Neuronal stem cell (in vitro differentiated cells): ENCODE results near the gene RGS16.

Experiments used
- DNase-seq: peaks from one replicate; pipeline ENCODE4 v3.0.0-alpha.2; 2013; ENCODE audit warnings: low spot score
- H2AFZ ChIP-seq: one replicate; pipeline ENCODE4 v1.6.1; 2013; ENCODE audit warnings: mild to moderate bottlenecking, low read length, inconsistent platforms
- H2AK5ac ChIP-seq: 2 replicates; pipeline ENCODE4 v1.6.1; 2013; ENCODE audit warnings: low read depth, mild to moderate bottlenecking, inconsistent platforms, low read length, moderate library complexity, mixed read lengths
- H2BK120ac ChIP-seq: 2 replicates; pipeline ENCODE4 v1.6.1; 2013; ENCODE audit warnings: low read depth, mild to moderate bottlenecking, inconsistent platforms, low read length, moderate library complexity, mixed read lengths
- H2BK12ac ChIP-seq: one replicate; pipeline ENCODE4 v1.6.1; 2013; ENCODE audit warnings: low read length, inconsistent platforms
- H2BK15ac ChIP-seq: 2 replicates; pipeline ENCODE4 v1.6.1; 2013; ENCODE audit warnings: mild to moderate bottlenecking, low read length, inconsistent platforms, mixed read lengths
- H2BK5ac ChIP-seq: one replicate; pipeline ENCODE4 v1.6.1; 2013; ENCODE audit warnings: inconsistent platforms, mild to moderate bottlenecking, low read length, moderate library complexity
- H3K14ac ChIP-seq: one replicate; pipeline ENCODE4 v1.6.1; 2013; ENCODE audit warnings: low read length, inconsistent platforms
- H3K18ac ChIP-seq: 2 replicates; pipeline ENCODE4 v1.6.1; 2013; ENCODE audit warnings: low read length, inconsistent platforms
- H3K23ac ChIP-seq: 2 replicates; pipeline ENCODE4 v1.6.1; 2013; ENCODE audit warnings: low read depth, mild to moderate bottlenecking, mixed read lengths, low read length, inconsistent platforms; ENCODE audit not compliant: poor library complexity
- H3K27ac ChIP-seq: replicated peaks from 3 replicates; pipeline ENCODE4 v1.5.1; 2013; ENCODE audit warnings: low read length, inconsistent platforms
- H3K27me3 ChIP-seq, 3 experiments: 2 replicates each; pipeline ENCODE4 v1.6.1; 2013; ENCODE audit warnings: low read length in 3 of 3, mild to moderate bottlenecking in 2 of 3, inconsistent platforms in 1 of 3, low read depth in 1 of 3, mixed read lengths in 1 of 3, moderate library complexity in 1 of 3; ENCODE audit not compliant: control insufficient read depth in 3 of 3, insufficient read depth in 3 of 3
- H3K36me3 ChIP-seq, 2 donors: replicated peaks in 1 of 2; 2 replicates each; pipeline ENCODE4 v1.6.1; 2013; ENCODE audit warnings: low read length in 2 of 2; ENCODE audit not compliant: control insufficient read depth in 2 of 2, insufficient read depth in 2 of 2
- H3K4ac ChIP-seq: 2 replicates; pipeline ENCODE4 v1.6.1; 2013; ENCODE audit warnings: inconsistent platforms, mild to moderate bottlenecking, low read length, moderate library complexity
- H3K4me1 ChIP-seq, 2 donors: 1 replicate in 1 of 2; 2 replicates in 1 of 2; pipeline ENCODE4 v1.6.1; 2013; ENCODE audit warnings: low read length in 2 of 2, low read depth in 1 of 2; ENCODE audit not compliant: control insufficient read depth in 2 of 2, insufficient read depth in 1 of 2
- H3K4me2 ChIP-seq: one replicate; pipeline ENCODE4 v1.6.1; 2013; ENCODE audit warnings: mild to moderate bottlenecking, low read length, inconsistent platforms; ENCODE audit not compliant: insufficient read depth, poor library complexity, severe bottlenecking
- H3K4me3 ChIP-seq, 2 donors: 2 replicates each; pipeline ENCODE4 v1.5.1; 2013; ENCODE audit warnings: low read length in 2 of 2, mild to moderate bottlenecking in 2 of 2, inconsistent platforms in 1 of 2, moderate library complexity in 1 of 2
- H3K79me1 ChIP-seq: one replicate; pipeline ENCODE4 v1.6.1; 2013; ENCODE audit warnings: low read depth, mild to moderate bottlenecking, inconsistent platforms, low read length, moderate library complexity
- H3K9ac ChIP-seq: one replicate; pipeline ENCODE4 v1.6.1; 2013; ENCODE audit warnings: mild to moderate bottlenecking, low read depth, low read length, inconsistent platforms; ENCODE audit not compliant: poor library complexity
- H3K9me3 ChIP-seq, 2 donors: replicated peaks in 1 of 2; 2 replicates each; pipeline versions ENCODE3 to v1.6.1; 2013; ENCODE audit warnings: low read length in 2 of 2, mild to moderate bottlenecking in 2 of 2, inconsistent platforms in 1 of 2, low read depth in 1 of 2, mixed read lengths in 1 of 2, moderate library complexity in 1 of 2; ENCODE audit not compliant: control insufficient read depth in 2 of 2, insufficient read depth in 1 of 2
- H4K8ac ChIP-seq: one replicate; pipeline ENCODE4 v1.6.1; 2013; ENCODE audit warnings: low read depth, mild to moderate bottlenecking, inconsistent platforms, low read length, moderate library complexity
- H4K91ac ChIP-seq: one replicate; pipeline ENCODE4 v1.6.1; 2013; ENCODE audit warnings: low read length, low read depth, mild to moderate bottlenecking, inconsistent platforms; ENCODE audit not compliant: poor library complexity
- WGBS, 2 donors: extraction: QIAGEN DNeasy Blood & Tissue Kit; methylation state at CpG; one replicate each; pipeline ENCODE4 v1.1.7; 2013; ENCODE audit warnings: missing lambda C conversion rate in 2 of 2, mixed read lengths in 1 of 2; ENCODE audit not compliant: insufficient read length in 2 of 2, insufficient replicate concordance in 1 of 2; ENCODE audit errors: extremely low coverage in 2 of 2; 5-methylcytosine and 5-hydroxymethylcytosine counted together

The RGS16 gene

GRCh38 chr1:182637769-182638168 lies 33.6 kb upstream of the RGS16 start:
- H3K79me1 ChIP-seq: no peaks in the 10 kb centered on the region
- H3K4me1 ChIP-seq: peaks cover 13 to 15% of the 10 kb centered on the region in 2 donors
- no peak for DNase-seq
- no peak overlapping the region for H2BK15ac ChIP-seq
- no peak overlapping the region for H3K4ac ChIP-seq
- no peak overlapping the region for H2BK5ac ChIP-seq
- H2AK5ac ChIP-seq: no peak overlapping the region
- H3K18ac ChIP-seq: no peak overlapping the region
- H3K4me3 ChIP-seq: no peak overlapping the region
- no peaks in the 10 kb centered on the region for H3K36me3 ChIP-seq
- no peak overlapping the region for H2AFZ ChIP-seq
- H2BK12ac ChIP-seq: no peak overlapping the region
- H3K27me3 ChIP-seq: no peaks in the 10 kb centered on the region
- no peaks in the 10 kb centered on the region for H3K9me3 ChIP-seq
- no peak overlapping the region for H4K8ac ChIP-seq
- H3K23ac ChIP-seq: no peak overlapping the region
- no peak overlapping the region for H3K4me2 ChIP-seq
- no peak overlapping the region for H2BK120ac ChIP-seq
- no peak overlapping the region for H4K91ac ChIP-seq
- H3K27ac ChIP-seq: no peak overlapping the region
- H3K9ac ChIP-seq: no peak overlapping the region
- H3K14ac ChIP-seq: no peak overlapping the region
- WGBS, 2 donors: no CpG with 5 or more reads among the region's 5 CpGs

DNA sequence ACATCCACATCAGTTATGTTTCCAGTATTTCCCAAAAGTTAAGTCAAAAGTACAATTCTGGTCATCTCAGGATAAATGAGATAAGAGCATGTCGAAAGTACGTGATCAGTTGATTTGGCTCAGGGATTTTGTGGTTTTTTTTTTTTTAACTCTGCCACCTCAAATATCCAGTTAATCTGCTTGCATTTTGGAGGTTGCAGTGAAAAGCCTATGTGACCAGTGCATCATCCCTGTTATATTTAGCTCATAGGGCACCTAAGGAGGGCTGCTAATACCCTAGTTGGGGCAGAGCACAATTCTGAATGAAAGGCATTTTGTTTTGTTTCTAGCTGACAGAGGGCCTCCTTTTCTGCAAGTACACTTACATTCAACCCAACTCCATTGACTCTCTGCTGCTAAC lies 31.7 kb upstream of the RGS16 start:
- Histone ChIP-seq H3K18ac (no peak overlapping the region), H3K14ac (no peak overlapping the region), H3K79me1 (no peaks in the 10 kb centered on the region), H3K27ac (no peak overlapping the region), H3K23ac (no peak overlapping the region), H3K4me1 (peaks cover 15 to 17% of the 10 kb centered on the region in 2 donors), H3K9ac (no peak overlapping the region), H3K27me3 (no peaks in the 10 kb centered on the region), H3K4ac (no peak overlapping the region), H3K4me3 (no peak overlapping the region), H2BK15ac (no peak overlapping the region), H2BK120ac (no peak overlapping the region), H3K4me2 (no peak overlapping the region), H4K8ac (no peak overlapping the region), H2AFZ (no peak overlapping the region), H4K91ac (no peak overlapping the region), H2BK5ac (no peak overlapping the region), H2AK5ac (no peak overlapping the region), H3K36me3 (no peaks in the 10 kb centered on the region), H3K9me3 (no peaks in the 10 kb centered on the region), H2BK12ac (no peak overlapping the region)
- WGBS, 2 donors: no CpG with 5 or more reads among the region's 2 CpGs
- no peak for DNase-seq

DNA sequence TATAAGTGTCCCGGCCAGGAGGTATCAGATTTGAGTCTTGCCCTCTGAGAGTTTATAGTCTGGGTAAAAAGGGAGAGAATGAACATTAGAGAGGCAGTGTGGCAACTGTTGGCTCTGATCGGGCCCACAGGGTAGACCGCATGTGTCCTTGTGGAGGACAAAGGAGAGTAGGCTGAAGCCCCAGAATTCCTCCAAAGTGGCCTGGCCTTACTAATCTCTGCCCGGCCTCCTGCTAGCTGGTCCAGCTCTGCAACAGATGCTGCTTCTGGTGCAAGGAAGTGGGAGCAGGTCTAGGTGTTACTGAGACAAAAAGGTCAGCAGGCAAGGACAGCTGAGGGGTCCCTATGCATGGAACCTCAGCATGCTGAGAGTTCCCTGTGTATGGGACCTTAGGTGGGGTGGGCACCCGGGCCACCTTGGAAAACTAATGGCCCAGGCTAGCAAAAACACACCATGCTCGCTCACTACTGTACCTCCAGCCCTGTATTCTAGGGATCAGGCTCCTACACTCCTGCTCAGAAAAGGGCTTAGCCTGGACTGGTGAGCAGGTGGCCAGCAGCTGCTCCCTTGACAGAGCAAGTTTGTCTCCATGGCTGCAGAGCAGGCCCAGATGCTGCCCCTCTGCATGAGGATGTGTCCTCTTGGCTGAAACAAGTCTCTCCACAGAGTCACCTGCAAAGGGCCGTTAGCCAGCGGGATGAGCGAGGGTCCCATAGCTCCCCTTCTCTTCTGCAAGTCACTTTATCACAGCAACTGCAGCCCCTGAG lies 30.3 kb upstream of the RGS16 start:
- no peak overlapping the region for H3K27ac ChIP-seq
- WGBS, 2 donors: no CpG with 5 or more reads among the region's 9 CpGs

DNA sequence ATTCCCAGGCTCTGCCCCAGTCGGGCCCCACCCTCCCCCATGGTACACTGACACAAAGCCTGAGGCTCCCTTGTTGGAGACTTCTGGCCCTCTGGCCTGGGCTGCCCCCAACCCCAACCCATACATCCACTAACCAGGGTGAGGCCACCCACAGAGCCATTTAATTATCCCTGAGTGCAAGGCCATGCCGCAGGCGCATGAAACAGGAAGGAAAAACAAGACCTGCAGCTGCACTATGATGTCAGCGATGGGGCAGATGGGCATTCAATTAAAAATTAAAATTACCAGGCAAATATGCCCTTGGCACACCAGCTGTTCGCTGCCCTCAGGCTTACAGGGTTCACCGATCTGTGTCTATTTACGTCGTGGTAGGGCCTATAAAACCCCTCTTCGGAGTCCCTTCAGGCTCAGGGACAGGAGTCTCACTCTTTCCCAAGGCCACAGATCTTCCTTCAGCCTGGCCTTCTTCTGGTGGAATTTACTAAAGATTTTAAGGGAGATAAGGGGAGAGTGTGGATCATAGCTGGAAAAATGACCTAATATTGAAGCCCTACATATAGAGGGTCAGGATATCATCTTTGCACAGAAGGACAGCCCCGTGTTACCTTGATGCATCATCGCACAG lies 29.6 kb upstream of the RGS16 start:
- Histone ChIP-seq H2BK120ac (no peak overlapping the region), H3K4me3 (no peak overlapping the region), H3K4ac (no peak overlapping the region), H3K36me3 (no peaks in the 10 kb centered on the region), H3K14ac (no peak overlapping the region), H2BK5ac (no peak overlapping the region), H3K23ac (no peak overlapping the region), H3K27me3 (no peaks in the 10 kb centered on the region), H3K4me2 (no peak overlapping the region), H2AK5ac (no peak overlapping the region), H3K27ac (no peak overlapping the region), H3K79me1 (no peaks in the 10 kb centered on the region), H3K9ac (no peak overlapping the region), H3K9me3 (no peaks in the 10 kb centered on the region), H3K18ac (no peak overlapping the region), H4K91ac (no peak overlapping the region), H2BK12ac (no peak overlapping the region), H2BK15ac (no peak overlapping the region), H2AFZ (no peak overlapping the region), H3K4me1 (peaks cover 25 to 30% of the 10 kb centered on the region in 2 donors), H4K8ac (no peak overlapping the region)
- WGBS, 2 donors: no CpG with 5 or more reads among the region's 11 CpGs
- no peak for DNase-seq

More for the DNA sequence above, 30.3 kb upstream of the RGS16 start:
- no peak overlapping the region for H2BK120ac ChIP-seq
- no peaks in the 10 kb centered on the region for H3K9me3 ChIP-seq
- no peak overlapping the region for H3K9ac ChIP-seq
- peak overlapping the region; percentile 46 for H2BK15ac ChIP-seq
- H4K8ac ChIP-seq: no peak overlapping the region
- no peaks in the 10 kb centered on the region for H3K36me3 ChIP-seq
- no peaks in the 10 kb centered on the region for H3K27me3 ChIP-seq
- H2AK5ac ChIP-seq: no peak overlapping the region
- peaks cover 22 to 27% of the 10 kb centered on the region in 2 donors for H3K4me1 ChIP-seq
- no peak overlapping the region for H2BK5ac ChIP-seq
- H4K91ac ChIP-seq: no peak overlapping the region
- H3K4ac ChIP-seq: no peak overlapping the region
- H2BK12ac ChIP-seq: no peak overlapping the region
- no peak overlapping the region for H3K14ac ChIP-seq
- H3K79me1 ChIP-seq: no peaks in the 10 kb centered on the region
- H2AFZ ChIP-seq: peak overlapping the region; percentile 53
- DNase-seq: no peak
- H3K4me3 ChIP-seq: no peak overlapping the region
- H3K4me2 ChIP-seq: no peak overlapping the region
- H3K18ac ChIP-seq: no peak overlapping the region
- H3K23ac ChIP-seq: no peak overlapping the region
